Ishikawa (cell line): ENCODE results near the gene SPRED1.

Experiments used
- CEBPB ChIP-seq: IDR thresholded peaks from 2 replicates; pipeline ENCODE4 v1.6.1; 2012
- RAD21 ChIP-seq: IDR thresholded peaks from 2 replicates; pipeline ENCODE4 v1.6.1; 2012; ENCODE audit warnings: low read depth
- TF ChIP-seq, protein P1 (sequence below): IDR thresholded peaks from 2 replicates; pipeline ENCODE4 v1.6.1; 2012
- TF ChIP-seq, protein P2 (sequence below): IDR thresholded peaks from 2 replicates; pipeline ENCODE4 v1.6.1; 2012; ENCODE audit warnings: low read depth, mild to moderate bottlenecking

DNA sequence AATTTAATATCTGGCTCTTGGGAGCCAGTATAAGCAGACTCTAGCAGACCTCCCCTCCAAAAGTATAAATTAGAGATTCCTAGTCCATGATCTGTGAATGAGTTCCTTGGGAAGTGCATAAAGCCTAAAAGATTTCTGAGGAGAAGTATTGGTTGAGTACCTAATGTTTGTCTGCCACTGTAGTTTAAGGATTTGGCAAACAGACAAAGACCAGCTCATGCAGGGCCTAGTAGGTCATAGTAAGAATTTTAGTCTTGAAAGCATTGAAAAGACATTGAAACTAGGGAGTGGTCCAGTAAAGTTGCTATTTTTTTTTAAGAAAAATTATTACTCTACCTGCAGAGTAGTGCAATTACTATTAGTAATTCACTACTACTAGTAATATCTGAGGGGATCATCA lies 67.5 kb downstream of the SPRED1 start:
- TF ChIP-seq, protein P1, sequence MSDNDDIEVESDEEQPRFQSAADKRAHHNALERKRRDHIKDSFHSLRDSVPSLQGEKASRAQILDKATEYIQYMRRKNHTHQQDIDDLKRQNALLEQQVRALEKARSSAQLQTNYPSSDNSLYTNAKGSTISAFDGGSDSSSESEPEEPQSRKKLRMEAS: no peak
- TF ChIP-seq, protein P2, sequence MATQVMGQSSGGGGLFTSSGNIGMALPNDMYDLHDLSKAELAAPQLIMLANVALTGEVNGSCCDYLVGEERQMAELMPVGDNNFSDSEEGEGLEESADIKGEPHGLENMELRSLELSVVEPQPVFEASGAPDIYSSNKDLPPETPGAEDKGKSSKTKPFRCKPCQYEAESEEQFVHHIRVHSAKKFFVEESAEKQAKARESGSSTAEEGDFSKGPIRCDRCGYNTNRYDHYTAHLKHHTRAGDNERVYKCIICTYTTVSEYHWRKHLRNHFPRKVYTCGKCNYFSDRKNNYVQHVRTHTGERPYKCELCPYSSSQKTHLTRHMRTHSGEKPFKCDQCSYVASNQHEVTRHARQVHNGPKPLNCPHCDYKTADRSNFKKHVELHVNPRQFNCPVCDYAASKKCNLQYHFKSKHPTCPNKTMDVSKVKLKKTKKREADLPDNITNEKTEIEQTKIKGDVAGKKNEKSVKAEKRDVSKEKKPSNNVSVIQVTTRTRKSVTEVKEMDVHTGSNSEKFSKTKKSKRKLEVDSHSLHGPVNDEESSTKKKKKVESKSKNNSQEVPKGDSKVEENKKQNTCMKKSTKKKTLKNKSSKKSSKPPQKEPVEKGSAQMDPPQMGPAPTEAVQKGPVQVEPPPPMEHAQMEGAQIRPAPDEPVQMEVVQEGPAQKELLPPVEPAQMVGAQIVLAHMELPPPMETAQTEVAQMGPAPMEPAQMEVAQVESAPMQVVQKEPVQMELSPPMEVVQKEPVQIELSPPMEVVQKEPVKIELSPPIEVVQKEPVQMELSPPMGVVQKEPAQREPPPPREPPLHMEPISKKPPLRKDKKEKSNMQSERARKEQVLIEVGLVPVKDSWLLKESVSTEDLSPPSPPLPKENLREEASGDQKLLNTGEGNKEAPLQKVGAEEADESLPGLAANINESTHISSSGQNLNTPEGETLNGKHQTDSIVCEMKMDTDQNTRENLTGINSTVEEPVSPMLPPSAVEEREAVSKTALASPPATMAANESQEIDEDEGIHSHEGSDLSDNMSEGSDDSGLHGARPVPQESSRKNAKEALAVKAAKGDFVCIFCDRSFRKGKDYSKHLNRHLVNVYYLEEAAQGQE: no peak
- TF ChIP-seq RAD21 (no peak), CEBPB (no peak)
